Measurements from ENCODE around the gene IGF2R. TPM values are rescaled to one million over a fixed set of nuclear protein-coding genes. Genes with fewer than 3 reads are reported as not detected.
"Not testable (repeated sequence)": the region's sequence is repeated elsewhere in the genome, so short reads cannot be mapped to it uniquely, and the experiment has no call there.

The IGF2R gene
- polyA plus RNA-seq, 3 donors, result 13.8 to 30.6 (median 14.2) TPM

- WGBS, 3 donors, result 59 to 88% (median 62%) methylated on average over 7 of the region's 7 CpGs
- H3K27ac ChIP-seq (ENCODE audit: low read depth, low read length), result no peak overlapping the region
Observed at GRCh38 chr6:159988983-159989454, 20.1 kb downstream of the IGF2R start.

- H3K27ac ChIP-seq (ENCODE audit: low read depth, low read length), result no peak overlapping the region
- 43 to 79% (median 50%) methylated on average over 10 of the region's 10 CpGs for WGBS, 3 donors
Observed at GRCh38 chr6:159989492-159990480, 20.9 kb downstream of the IGF2R start.

- H3K27ac ChIP-seq (ENCODE audit: low read depth, low read length), result no peak overlapping the region
- WGBS, 3 donors, result 89 to 100% (median 97%) methylated on average over 1 of the region's 1 CpG
Observed at GRCh38 chr6:159992366-159992765, 23.5 kb downstream of the IGF2R start.

GRCh38 chr6:159995405-159995804, 26.5 kb downstream of the IGF2R start:
- H3K27ac ChIP-seq (ENCODE audit: low read depth, low read length), result no peak overlapping the region
- 74 to 98% (median 97%) methylated on average over 2 of the region's 2 CpGs for WGBS, 3 donors

GRCh38 chr6:159996087-159996622, 27.3 kb downstream of the IGF2R start:
- WGBS, 3 donors, result 85 to 94% (median 93%) methylated on average over 5 of the region's 5 CpGs

GRCh38 chr6:159996626-159997497, 28.0 kb downstream of the IGF2R start:
- WGBS, 3 donors, result 84 to 92% (median 89%) methylated on average over 12 of the region's 12 CpGs

More at GRCh38 chr6:159996087-159996622, 27.3 kb downstream of the IGF2R start:
- H3K27ac ChIP-seq (ENCODE audit: low read depth, low read length), result no peak overlapping the region

GRCh38 chr6:159997498-159998101, 28.7 kb downstream of the IGF2R start:
- 76 to 93% (median 90%) methylated on average over 11 of the region's 11 CpGs for WGBS, 3 donors
- no peak overlapping the region for H3K27ac ChIP-seq (ENCODE audit: low read depth, low read length)

More at GRCh38 chr6:159996626-159997497, 28.0 kb downstream of the IGF2R start:
- no peak overlapping the region for H3K27ac ChIP-seq (ENCODE audit: low read depth, low read length)

- no peak overlapping the region for H3K27ac ChIP-seq (ENCODE audit: low read depth, low read length)
- WGBS, 3 donors, result 93 to 96% (median 95%) methylated on average over 2 of the region's 2 CpGs
Observed at GRCh38 chr6:159998538-159998937, 29.7 kb downstream of the IGF2R start.

GRCh38 chr6:159999240-159999671, 30.4 kb downstream of the IGF2R start:
- 89 to 93% (median 91%) methylated on average over 6 of the region's 6 CpGs for WGBS, 3 donors
- H3K27ac ChIP-seq (ENCODE audit: low read depth, low read length), result no peak overlapping the region

- H3K27ac ChIP-seq (ENCODE audit: low read depth, low read length), result no peak overlapping the region
- WGBS, 3 donors, result 90 to 95% (median 90%) methylated on average over 8 of the region's 8 CpGs
Observed at GRCh38 chr6:160000280-160000704, 31.4 kb downstream of the IGF2R start.

GRCh38 chr6:160000893-160001427, 32.1 kb downstream of the IGF2R start:
- 88 to 97% (median 91%) methylated on average over 9 of the region's 9 CpGs for WGBS, 3 donors

GRCh38 chr6:160002882-160003281, 34.0 kb downstream of the IGF2R start:
- no peak overlapping the region for H3K27ac ChIP-seq (ENCODE audit: low read depth, low read length)
- WGBS, 3 donors, result 49 to 91% (median 74%) methylated on average over 2 of the region's 2 CpGs

More at GRCh38 chr6:160000893-160001427, 32.1 kb downstream of the IGF2R start:
- not testable (repeated sequence) for H3K27ac ChIP-seq (ENCODE audit: low read depth, low read length)

- WGBS, 3 donors, result 77 to 95% (median 80%) methylated on average over 8 of the region's 8 CpGs
- no peak overlapping the region for H3K27ac ChIP-seq (ENCODE audit: low read depth, low read length)
Observed at GRCh38 chr6:160004018-160004417, 35.1 kb downstream of the IGF2R start.

- WGBS, 3 donors, result 96 to 97% (median 96%) methylated on average over 21 of the region's 21 CpGs
- H3K27ac ChIP-seq (ENCODE audit: low read depth, low read length), result no peak overlapping the region
Observed at GRCh38 chr6:160004419-160005175, 35.7 kb downstream of the IGF2R start.

- WGBS, 3 donors, result 78 to 87% (median 87%) methylated on average over 30 to 31 of the region's 31 CpGs
Observed at GRCh38 chr6:160005211-160005610, 36.3 kb downstream of the IGF2R start.

GRCh38 chr6:160005861-160006540, 37.1 kb downstream of the IGF2R start:
- 61 to 65% (median 62%) methylated on average over 54 to 57 of the region's 57 CpGs for WGBS, 3 donors
- no peak overlapping the region for H3K27ac ChIP-seq (ENCODE audit: low read depth, low read length)

More at GRCh38 chr6:160005211-160005610, 36.3 kb downstream of the IGF2R start:
- no peak overlapping the region for H3K27ac ChIP-seq (ENCODE audit: low read depth, low read length)
